Lung (tissue), 12 donors: ENCODE measurements around the gene LHB. TPM values are rescaled to one million over a fixed set of nuclear protein-coding genes. Genes with fewer than 3 reads are reported as not detected.

ENCODE experiments used
- ATAC-seq: fragments of 200-7000 bp; cut with Tn5 transposase; one replicate; pipeline ENCODE4 v1.9.1; 2020; ENCODE audit warnings: moderate number of reproducible peaks; ENCODE audit not compliant: insufficient read depth, low FRiP score
- DNase-seq, 3 donors: peaks; one replicate each; pipeline ENCODE4 v3.0.0-alpha.2; 2013 to 2017
- H3K27ac ChIP-seq, 2 donors: one replicate each; pipeline ENCODE4 v1.5.1; 2013; ENCODE audit warnings: mild to moderate bottlenecking in 2 of 2, moderate library complexity in 2 of 2, control low read depth in 1 of 2, inconsistent platforms in 1 of 2, low read depth in 1 of 2, low read length in 1 of 2
- H3K27me3 ChIP-seq, 3 donors: one replicate each; pipeline ENCODE4 v1.5.1; 2013; ENCODE audit warnings: low read length in 2 of 3; ENCODE audit not compliant: control insufficient read depth in 3 of 3, insufficient read depth in 3 of 3
- H3K36me3 ChIP-seq, 4 donors: one replicate each; pipeline ENCODE4 v1.5.1; 2013; ENCODE audit warnings: low read length in 4 of 4, mild to moderate bottlenecking in 1 of 4, moderate library complexity in 1 of 4; ENCODE audit not compliant: control insufficient read depth in 4 of 4, insufficient read depth in 4 of 4
- H3K4me1 ChIP-seq, 5 donors: one replicate each; pipeline ENCODE4 v1.5.1; 2013; ENCODE audit warnings: low read length in 5 of 5, mild to moderate bottlenecking in 2 of 5, moderate library complexity in 1 of 5; ENCODE audit not compliant: control insufficient read depth in 5 of 5, insufficient read depth in 5 of 5
- H3K4me3 ChIP-seq: one replicate; pipeline ENCODE4 v1.5.1; 2013; ENCODE audit warnings: mild to moderate bottlenecking, control low read depth, moderate library complexity
- H3K9ac ChIP-seq, 2 donors: one replicate each; pipeline ENCODE4 v1.5.1; 2013; ENCODE audit warnings: low read length in 2 of 2, control low read depth in 1 of 2; ENCODE audit not compliant: insufficient read depth in 1 of 2
- H3K9me3 ChIP-seq, 4 donors: one replicate each; pipeline ENCODE4 v1.5.1; 2013; ENCODE audit warnings: low read length in 3 of 4, mild to moderate bottlenecking in 1 of 4, moderate library complexity in 1 of 4; ENCODE audit not compliant: control insufficient read depth in 4 of 4, insufficient read depth in 3 of 4
- CTCF ChIP-seq: IDR thresholded peaks from 2 replicates; pipeline ENCODE4 v1.5.1; 2012; ENCODE audit warnings: mild to moderate bottlenecking; ENCODE audit errors: control extremely low read depth, extremely low read depth
- WGBS, 2 donors: extraction: QIAGEN DNeasy Blood & Tissue Kit; methylation state at CpG; one replicate each; pipeline ENCODE4 v1.1.7; 2013; 5-methylcytosine and 5-hydroxymethylcytosine counted together
- polyA plus RNA-seq, 2 donors: library from polyadenylated mRNA; stranded (reverse); fragments of 200-250 nt; gene quantifications; one replicate each; pipeline ENCODE4 v1.2.1, GENCODE V29; 2013
- total RNA-seq, 2 donors: library from RNA; depleted of rRNA in 1 of 2; stranded (reverse); fragments of >200 nt in 1 of 2; gene quantifications; one replicate each; pipeline ENCODE4 v1.2.1, GENCODE V29; 2014 to 2021
- donor health status: control.
- donor health status: control.
- donor health status: Bipolar disorder and iron deficiency.
- donor health status: healthy.
- donor health status: DM: yes; HTN: yes; CAD: no.

Gene LHB
- total and polyA plus RNA-seq, 4 donors = 0.32 to 0.74 (median 0.67) TPM; not detected in 1

GRCh38 chr19:49004964-49005614 lies 11.8 kb downstream of the LHB start:
- 95 to 99% methylated on average over 7 of the region's 7 CpGs for WGBS, 2 donors
- ATAC-seq = no peak
- Histone ChIP-seq H3K27me3 (no peaks in the 10 kb centered on the region), H3K4me3 (no peak overlapping the region), H3K9ac (no peak overlapping the region), H3K9me3 (no peaks in the 10 kb centered on the region), H3K4me1 (no peaks in the 10 kb centered on the region), H3K27ac (no peak overlapping the region), H3K36me3 (peaks cover 12 to 43% (median 22%) of the 10 kb centered on the region in 4 donors)
- no peak for TF ChIP-seq CTCF
- no peak for DNase-seq

- ATAC-seq (no peak), DNase-seq (no peak)
- H3K27ac ChIP-seq = no peak overlapping the region
- H3K9ac ChIP-seq = no peak overlapping the region
- H3K4me1 ChIP-seq = no peaks in the 10 kb centered on the region
- H3K27me3 ChIP-seq = no peaks in the 10 kb centered on the region
- TF ChIP-seq CTCF = no peak
- H3K4me3 ChIP-seq = no peak overlapping the region
- no peaks in the 10 kb centered on the region for H3K9me3 ChIP-seq
- 98% methylated on average over 15 of the region's 15 CpGs for WGBS, 2 donors
- peaks cover 12 to 38% (median 16%) of the 10 kb centered on the region in 4 donors for H3K36me3 ChIP-seq
Observed at GRCh38 chr19:49004133-49004532, 12.8 kb downstream of the LHB start.

- H3K9me3 ChIP-seq = no peaks in the 10 kb centered on the region
- H3K27ac ChIP-seq = no peak overlapping the region
- ATAC-seq = no peak
- H3K36me3 ChIP-seq = peaks cover 5 to 12% (median 8%) of the 10 kb centered on the region in 4 donors
- no peak overlapping the region for H3K4me3 ChIP-seq
- H3K9ac ChIP-seq = no peak overlapping the region
- H3K27me3 ChIP-seq = no peaks in the 10 kb centered on the region
- WGBS, 2 donors = 61 to 71% methylated on average over 16 of the region's 16 CpGs
- H3K4me1 ChIP-seq = peaks cover 0 to 4% (median 0%) of the 10 kb centered on the region in 5 donors
- TF ChIP-seq CTCF = peak; percentile 45
- peak; percentile 37 to 66 (median 47) for DNase-seq
Observed at GRCh38 chr19:48999481-49000325, 17.2 kb downstream of the LHB start.
